ENCODE measurements around the gene L3MBTL1. TPM values are rescaled to one million over a fixed set of nuclear protein-coding genes. Genes with fewer than 3 reads are reported as not detected.

Gene L3MBTL1
- total and polyA plus RNA-seq, 2 of the 4 experiments (the other 2 are of a cell fraction): 2.2 to 4.5 TPM

- Histone ChIP-seq H2BK120ac (ENCODE audit: low read depth, low read length) (no peak overlapping the region), H3K4me1 (ENCODE audit: control insufficient read depth, insufficient read depth, low read length) (no peaks in the 10 kb centered on the region), H3K36me3 (ENCODE audit: control insufficient read depth, insufficient read depth, low read length) (peaks cover 3% of the 10 kb centered on the region; the same call in 1 of the 2 replicates), H3K23ac (ENCODE audit: low read depth, low read length) (no peak overlapping the region), H2BK15ac (ENCODE audit: low read depth, low read length) (no peak overlapping the region), H3K18ac (ENCODE audit: low read depth, low read length) (no peak overlapping the region), H3K4me2 (ENCODE audit: low read depth, low read length) (no peak overlapping the region), H3K4ac (ENCODE audit: low read depth, low read length) (no peak overlapping the region), H3K9me1 (ENCODE audit: insufficient read depth, low read length) (peaks cover 2% of the 10 kb centered on the region; the same call in 1 of the 2 replicates), H2BK5ac (ENCODE audit: low read depth, low read length, poor library complexity, severe bottlenecking) (no peak overlapping the region), H3K27me3 (ENCODE audit: control insufficient read depth, insufficient read depth, low read length) (peaks cover 1% of the 10 kb centered on the region), H3K4me3 (ENCODE audit: insufficient read depth, low read depth, low read length) (no peak overlapping the region), H3K14ac (replicated peaks; ENCODE audit: low read depth, low read length) (no peak overlapping the region), H3K9me3 (ENCODE audit: control insufficient read depth, insufficient read depth, low read length) (peaks cover 4% of the 10 kb centered on the region; the same call in 1 of the 2 replicates), H4K5ac (ENCODE audit: low read depth, low read length) (no peak overlapping the region), H2BK20ac (ENCODE audit: low read depth, low read length) (no peak overlapping the region), H4K8ac (ENCODE audit: low read depth in 2 of 2, low read length in 2 of 2) (no peak overlapping the region), H4K20me1 (ENCODE audit: insufficient read depth, low read length) (no peaks in the 10 kb centered on the region), H2AK9ac (replicated peaks; ENCODE audit: low read depth, low read length, poor library complexity) (no peak overlapping the region), H2AK5ac (ENCODE audit: low read depth, low read length) (no peak overlapping the region), H2AFZ (replicated peaks; ENCODE audit: low read length, poor library complexity) (no peak overlapping the region), H3K79me1 (ENCODE audit: low read depth in 1 of 2, low read length in 2 of 2) (no peaks in the 10 kb centered on the region), H3K56ac (ENCODE audit: extremely low read depth, insufficient read depth, low read length) (no peak overlapping the region), H4K91ac (ENCODE audit: insufficient read depth, low read depth, low read length) (no peak overlapping the region), H3K9ac (ENCODE audit: low read depth, low read length) (no peak overlapping the region), H3K27ac (ENCODE audit: insufficient read depth, low read length) (no peak overlapping the region)
- ChIA-PET CTCF (no interaction called here), POLR2A (ENCODE audit: unreplicated experiment) (no interaction called here)
- no TSS peak for BruUV-seq (replicated peaks)
- in situ Hi-C loops (cut with MboI; ENCODE audit: low sequenced_read_pairs) (no loop called here), intact Hi-C loops (cut with micrococcal nuclease) (no loop called here), dilution Hi-C loops (cut with HindIII; ENCODE audit: low sequenced_read_pairs, unreplicated experiment) (no loop called here)
- DNase-seq (no peak), ATAC-seq (ENCODE audit: low read depth) (no peak)
- TF ChIP-seq ELK1 (IDR thresholded peaks at IDR 0.05; ENCODE audit: borderline replicate concordance, low read depth, low read length) (no peak), MXI1 (IDR thresholded peaks at IDR 0.05; ENCODE audit: borderline replicate concordance, low read depth, low read length) (no peak), NFE2L2 (IDR thresholded peaks at IDR 0.05; ENCODE audit: low read depth, low read length) (no peak), USF2 (IDR thresholded peaks at IDR 0.05; ENCODE audit: low read depth, low read length) (no peak), BHLHE40 (IDR thresholded peaks at IDR 0.05; ENCODE audit: low read depth, low read length) (no peak), POLR2A (IDR thresholded peaks at IDR 0.05; ENCODE audit: low read depth, low read length) (no peak), MAFK (IDR thresholded peaks at IDR 0.05; ENCODE audit: low read depth, low read length) (no peak), RAD21 (IDR thresholded peaks at IDR 0.05; ENCODE audit: low read length) (no peak), CTCF (conservative IDR thresholded peaks at IDR 0.05; ENCODE audit: low read depth, low read length) (no peak), FOS (IDR thresholded peaks at IDR 0.05; ENCODE audit: low read depth, low read length) (no peak), SMC3 (IDR thresholded peaks at IDR 0.05; ENCODE audit: low read depth, low read length) (no peak), RFX5 (IDR thresholded peaks at IDR 0.05; ENCODE audit: low read depth, low read length) (no peak), CEBPB (IDR thresholded peaks at IDR 0.05; ENCODE audit: low read depth, low read length) (no peak), MAZ (IDR thresholded peaks at IDR 0.05; ENCODE audit: borderline replicate concordance, low read depth, low read length) (no peak), RCOR1 (IDR thresholded peaks at IDR 0.05; ENCODE audit: insufficient replicate concordance, low read length) (no peak)
- 57% methylated on average over 2 of the region's 3 CpGs; no CpG with 5 or more reads in 1 of the 2 experiments for WGBS, 2 experiments (ENCODE audit: extremely low coverage in 2 of 2, insufficient read length in 1 of 2)
Observed at GRCh38 chr20:43477193-43477592, 30.3 kb upstream of the L3MBTL1 start.

Measured in IMR-90 (cell line).